Measurements from ENCODE around the gene ARHGAP6.
"Not testable (repeated sequence)": the region's sequence is repeated elsewhere in the genome, so short reads cannot be mapped to it uniquely, and the experiment has no call there.

The ARHGAP6 gene

GRCh38 chrX:11382930-11383329 lies 282.8 kb downstream of the ARHGAP6 start:
- DNase-seq: no peak

- DNase-seq: peak; percentile 38 to 75
These were observed 284.3 kb downstream of the ARHGAP6 start for GRCh38 chrX:11381464-11381863.

- DNase-seq: peak; percentile 68 to 72
These were observed 285.4 kb downstream of the ARHGAP6 start for GRCh38 chrX:11380187-11380844.

- DNase-seq: no peak
These were observed 289.6 kb downstream of the ARHGAP6 start for GRCh38 chrX:11376163-11376562.

- no peak for DNase-seq
These were observed 290.1 kb downstream of the ARHGAP6 start for GRCh38 chrX:11375614-11376119.

- DNase-seq: no peak
These were observed 291.1 kb downstream of the ARHGAP6 start for GRCh38 chrX:11374570-11374969.

- no peak for DNase-seq
These were observed 294.6 kb downstream of the ARHGAP6 start for GRCh38 chrX:11371106-11371505.

GRCh38 chrX:11367609-11368430 lies 297.9 kb downstream of the ARHGAP6 start:
- peak; percentile 17 to 22 for DNase-seq

- no peak for DNase-seq
These were observed 298.6 kb downstream of the ARHGAP6 start for GRCh38 chrX:11366998-11367595.

GRCh38 chrX:11365426-11365825 lies 300.3 kb downstream of the ARHGAP6 start:
- DNase-seq: no peak

- DNase-seq: no peak
These were observed 300.9 kb downstream of the ARHGAP6 start for GRCh38 chrX:11364835-11365234.

GRCh38 chrX:11363825-11364224 lies 301.9 kb downstream of the ARHGAP6 start:
- not testable (repeated sequence) for DNase-seq

- DNase-seq: peak; percentile 33 to 45
These were observed 302.6 kb downstream of the ARHGAP6 start for GRCh38 chrX:11363069-11363594.

GRCh38 chrX:11361666-11362065 lies 304.1 kb downstream of the ARHGAP6 start:
- DNase-seq: not testable (repeated sequence)

GRCh38 chrX:11355944-11356343 lies 309.8 kb downstream of the ARHGAP6 start:
- not testable (repeated sequence) for DNase-seq

- no peak for DNase-seq
These were observed 310.3 kb downstream of the ARHGAP6 start for GRCh38 chrX:11355259-11355909.

GRCh38 chrX:11352296-11352741 lies 313.4 kb downstream of the ARHGAP6 start:
- DNase-seq: no peak

GRCh38 chrX:11351375-11352295 lies 314.1 kb downstream of the ARHGAP6 start:
- peak in 1 of 2 donors; percentile 18 for DNase-seq

- peak; percentile 32 to 36 for DNase-seq
These were observed 315.9 kb downstream of the ARHGAP6 start for GRCh38 chrX:11349661-11350337.

GRCh38 chrX:11349020-11349419 lies 316.7 kb downstream of the ARHGAP6 start:
- no peak for DNase-seq

GRCh38 chrX:11347300-11347699 lies 318.4 kb downstream of the ARHGAP6 start:
- peak in 1 of 2 donors; percentile 5 for DNase-seq

All from inflammatory macrophage treated with lipopolysaccharide for 1 hour (primary cell).